ENCODE data around the gene ANLN.

ANLN gene

GRCh38 chr7:36408589-36408988, 18.9 kb downstream of the ANLN start:
- Histone ChIP-seq H3K27ac (no peak overlapping the region), H3K4me3 (no peak overlapping the region)
- TF ChIP-seq, protein P1, sequence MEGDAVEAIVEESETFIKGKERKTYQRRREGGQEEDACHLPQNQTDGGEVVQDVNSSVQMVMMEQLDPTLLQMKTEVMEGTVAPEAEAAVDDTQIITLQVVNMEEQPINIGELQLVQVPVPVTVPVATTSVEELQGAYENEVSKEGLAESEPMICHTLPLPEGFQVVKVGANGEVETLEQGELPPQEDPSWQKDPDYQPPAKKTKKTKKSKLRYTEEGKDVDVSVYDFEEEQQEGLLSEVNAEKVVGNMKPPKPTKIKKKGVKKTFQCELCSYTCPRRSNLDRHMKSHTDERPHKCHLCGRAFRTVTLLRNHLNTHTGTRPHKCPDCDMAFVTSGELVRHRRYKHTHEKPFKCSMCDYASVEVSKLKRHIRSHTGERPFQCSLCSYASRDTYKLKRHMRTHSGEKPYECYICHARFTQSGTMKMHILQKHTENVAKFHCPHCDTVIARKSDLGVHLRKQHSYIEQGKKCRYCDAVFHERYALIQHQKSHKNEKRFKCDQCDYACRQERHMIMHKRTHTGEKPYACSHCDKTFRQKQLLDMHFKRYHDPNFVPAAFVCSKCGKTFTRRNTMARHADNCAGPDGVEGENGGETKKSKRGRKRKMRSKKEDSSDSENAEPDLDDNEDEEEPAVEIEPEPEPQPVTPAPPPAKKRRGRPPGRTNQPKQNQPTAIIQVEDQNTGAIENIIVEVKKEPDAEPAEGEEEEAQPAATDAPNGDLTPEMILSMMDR (IDR thresholded peaks at IDR 0.05), result no peak
- DNase-seq (ENCODE audit: low spot score), result no peak

DNA sequence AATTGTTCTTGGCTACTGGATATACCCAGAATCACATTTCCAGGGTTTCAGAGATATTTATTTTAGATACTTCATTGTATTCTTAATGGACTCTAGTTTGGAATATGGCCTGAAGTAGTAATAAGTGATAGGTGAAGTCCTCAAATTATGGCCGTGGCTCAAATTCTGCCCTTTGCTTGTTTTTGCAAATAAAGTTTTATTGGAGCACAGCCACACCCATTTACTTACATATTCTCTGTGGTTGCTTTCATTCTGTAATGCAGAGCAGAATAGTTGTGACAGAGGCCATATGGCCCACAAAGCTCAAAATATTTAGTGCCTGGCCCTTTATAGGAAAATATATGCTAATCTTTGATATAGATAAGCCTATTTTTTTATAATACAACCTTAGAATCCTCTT, 19.5 kb downstream of the ANLN start:
- TF ChIP-seq, protein P1 (IDR thresholded peaks at IDR 0.05), result no peak
- no peak overlapping the region for H3K27ac ChIP-seq
- DNase-seq (ENCODE audit: low spot score), result no peak
- no peak overlapping the region for H3K4me3 ChIP-seq

DNA sequence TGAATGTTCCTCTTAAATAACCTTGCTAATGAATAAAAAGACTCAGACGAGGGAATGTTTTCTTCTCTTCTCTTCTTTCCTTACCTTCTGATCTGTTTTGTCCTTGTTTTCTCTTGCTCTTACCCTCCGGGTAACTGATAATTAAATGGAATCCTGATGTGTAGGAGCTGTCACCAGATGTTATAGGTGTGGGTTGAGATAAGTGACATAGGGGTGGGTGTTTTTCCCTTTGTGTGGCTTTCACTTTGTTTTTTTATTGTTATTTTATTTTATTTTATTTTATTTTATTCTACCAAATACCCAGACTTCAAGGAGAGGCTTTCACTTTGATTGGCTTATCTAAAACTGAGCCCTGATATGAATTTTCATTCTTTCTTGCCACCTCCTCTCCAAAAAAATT, 25.5 kb downstream of the ANLN start:
- no peak for DNase-seq (ENCODE audit: low spot score)
- H3K27ac ChIP-seq, result no peak overlapping the region
- TF ChIP-seq, protein P1 (IDR thresholded peaks at IDR 0.05), result no peak
- no peak overlapping the region for H3K4me3 ChIP-seq

DNA sequence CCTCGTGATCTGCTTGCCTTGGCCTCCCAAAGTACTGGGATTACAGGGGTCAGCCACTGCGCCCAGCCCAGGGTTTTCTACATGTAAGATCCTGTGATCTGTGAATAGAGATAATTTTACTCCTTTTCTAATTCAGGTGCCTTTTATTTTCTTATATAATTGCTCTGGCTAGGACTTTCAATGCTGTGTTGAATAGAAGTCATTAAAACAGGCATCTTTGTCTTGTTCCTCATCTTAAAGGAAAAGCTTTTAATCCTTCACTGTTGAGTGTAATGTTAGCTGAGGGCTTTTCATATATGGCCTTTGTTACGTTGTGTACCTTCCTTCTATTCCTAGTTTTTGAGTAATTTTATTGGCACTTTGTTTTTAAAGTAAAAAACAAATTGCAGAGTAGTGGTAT, 26.6 kb downstream of the ANLN start:
- no peak overlapping the region for H3K4me3 ChIP-seq
- TF ChIP-seq, protein P1 (IDR thresholded peaks at IDR 0.05), result no peak
- no peak for DNase-seq (ENCODE audit: low spot score)
- no peak overlapping the region for H3K27ac ChIP-seq

GRCh38 chr7:36420307-36420706, 30.6 kb downstream of the ANLN start:
- no peak for DNase-seq (ENCODE audit: low spot score)
- no peak overlapping the region for H3K27ac ChIP-seq
- TF ChIP-seq, protein P1 (IDR thresholded peaks at IDR 0.05), result no peak
- no peak overlapping the region for H3K4me3 ChIP-seq

- H3K27ac ChIP-seq, result no peak overlapping the region
- H3K4me3 ChIP-seq, result no peak overlapping the region
- no peak for DNase-seq (ENCODE audit: low spot score)
- TF ChIP-seq, protein P1 (IDR thresholded peaks at IDR 0.05), result no peak
Measured at GRCh38 chr7:36422072-36422471, 32.4 kb downstream of the ANLN start.

GRCh38 chr7:36423633-36424032, 34.0 kb downstream of the ANLN start:
- Histone ChIP-seq H3K27ac (no peak overlapping the region), H3K4me3 (no peak overlapping the region)
- no peak for DNase-seq (ENCODE audit: low spot score)
- TF ChIP-seq, protein P1 (IDR thresholded peaks at IDR 0.05), result no peak

Data from coronary artery (tissue), 2 donors.